HCT116 (cell line): Measurements from ENCODE around the gene A4GALT. TPM values are rescaled to one million over a fixed set of nuclear protein-coding genes. Genes with fewer than 3 reads are reported as not detected.

Experiments
- ATAC-seq: fragments of 200-7000 bp; cut with Tn5 transposase; 2 replicates; pipeline ENCODE4 v1.9.1; 2020; ENCODE audit warnings: mild to moderate bottlenecking, moderate library complexity
- BruUV-seq: library from RNA; stranded (reverse); fragments of 400-500 nt; replicated peaks from 2 replicates; lab custom pipeline; 2021; lab: Mats Ljungman, UMichigan
- CTCF ChIA-PET: fragments of 300-600 bp; sonication (Branson Sonifier 250); formaldehyde crosslinking; loops from one replicate; lab custom pipeline; 2021; ENCODE audit warnings: antibody characterized with exemption; lab: Charles Lee
- POLR2A ChIA-PET: fragments of 300-600, 350-600 bp; sonication (Branson Sonifier 250); formaldehyde crosslinking; loops from one replicate; lab custom pipeline; 2021; ENCODE audit warnings: antibody characterized with exemption; lab: Charles Lee
- RAD21 ChIA-PET, 2 experiments: fragments of 300-600 bp; sonication (Branson Sonifier 250); formaldehyde crosslinking; loops; one replicate each; lab custom pipeline; 2023; ENCODE audit warnings: low total read pairs in 2 of 2; ENCODE audit not compliant: uncharacterized antibody in 2 of 2, unreplicated experiment in 2 of 2, low non-redundant PET in 1 of 2; lab: Charles Lee
- DNase-seq: peaks from one replicate; pipeline ENCODE4 v3.0.0-alpha.2; 2010; ENCODE audit warnings: low read depth, low spot score
- H2AFZ ChIP-seq: fragments of 200-600 bp; shearing (Covaris generic), sonication (generic); 2 replicates; pipeline ENCODE4 v1.6.1; 2017; ENCODE audit warnings: low read depth, mixed run types, mixed read lengths, antibody characterized with exemption, low read length; ENCODE audit not compliant: poor library complexity, severe bottlenecking
- H3K27ac ChIP-seq: 2 replicates; pipeline ENCODE4 v1.5.1; 2012; ENCODE audit warnings: low read depth, low read length
- H3K27me3 ChIP-seq: fragments of 200-600 bp; sonication (generic); 2 replicates; pipeline ENCODE4 v1.6.1; 2016; ENCODE audit warnings: mixed run types, low read length, mixed read lengths; ENCODE audit not compliant: insufficient read depth
- H3K36me3 ChIP-seq, 2 experiments: fragments of 200-500 bp in 1 of 2; fragments of 200-600 bp in 1 of 2; sonication (Bioruptor generic) in 1 of 2; sonication (generic) in 1 of 2; 2 replicates each; pipeline versions ENCODE4 v1.5.1 to v1.6.1; 2014 to 2016; ENCODE audit warnings: low read length in 2 of 2, inconsistent platforms in 1 of 2, mixed read lengths in 1 of 2, mixed run types in 1 of 2; ENCODE audit not compliant: insufficient read depth in 2 of 2, control insufficient read depth in 1 of 2
- H3K4me1 ChIP-seq, 2 experiments: fragments of 200-600 bp in 1 of 2; sonication (generic) in 1 of 2; 2 replicates each; pipeline versions ENCODE4 v1.5.1 to v1.6.1; 2012 to 2017; ENCODE audit warnings: low read length in 2 of 2, inconsistent platforms in 1 of 2, mild to moderate bottlenecking in 1 of 2, mixed read lengths in 1 of 2, mixed run types in 1 of 2, moderate library complexity in 1 of 2; ENCODE audit not compliant: insufficient read depth in 2 of 2, control insufficient read depth in 1 of 2
- H3K4me2 ChIP-seq: fragments of 200-600 bp; sonication (generic); 2 replicates; pipeline ENCODE4 v1.6.1; 2017; ENCODE audit warnings: mixed run types, low read length, mixed read lengths
- H3K4me3 ChIP-seq, 2 experiments: fragments of 200-600 bp in 1 of 2; sonication (generic) in 1 of 2; replicated peaks in 1 of 2; 2 replicates each; pipeline ENCODE4 v1.5.1; 2011 to 2016; ENCODE audit warnings: low read length in 2 of 2, control low read depth in 1 of 2, low read depth in 1 of 2, mild to moderate bottlenecking in 1 of 2, mixed read lengths in 1 of 2, mixed run types in 1 of 2
- H3K79me2 ChIP-seq: fragments of 200-600 bp; sonication (generic); 2 replicates; pipeline ENCODE4 v1.6.1; 2017; ENCODE audit warnings: mild to moderate bottlenecking, mixed run types, low read length, moderate library complexity, mixed read lengths; ENCODE audit not compliant: insufficient read depth
- H3K9ac ChIP-seq: fragments of 200-600 bp; sonication (generic); 2 replicates; pipeline ENCODE4 v1.6.1; 2016; ENCODE audit warnings: low read length, mixed read lengths
- H3K9me2 ChIP-seq: fragments of 200-600 bp; sonication (generic), shearing (Covaris generic); 2 replicates; pipeline ENCODE4 v1.6.1; 2017; ENCODE audit warnings: mixed run types, mild to moderate bottlenecking, moderate library complexity; ENCODE audit not compliant: insufficient read depth
- H3K9me3 ChIP-seq, 2 experiments: fragments of 200-500 bp in 1 of 2; fragments of 200-600 bp in 1 of 2; sonication (Bioruptor generic) in 1 of 2; sonication (generic) in 1 of 2; 2 replicates each; pipeline ENCODE4 v1.6.1; 2014 to 2017; ENCODE audit warnings: low read length in 2 of 2, mixed read lengths in 2 of 2, inconsistent platforms in 1 of 2, low read depth in 1 of 2, mild to moderate bottlenecking in 1 of 2, mixed run types in 1 of 2, moderate library complexity in 1 of 2; ENCODE audit not compliant: control insufficient read depth in 1 of 2, insufficient read depth in 1 of 2
- H4K20me1 ChIP-seq: fragments of 200-600 bp; sonication (generic), shearing (Covaris generic); 2 replicates; pipeline ENCODE4 v1.6.1; 2017; ENCODE audit warnings: mixed run types, mild to moderate bottlenecking, moderate library complexity; ENCODE audit not compliant: insufficient read depth
- ATF3 ChIP-seq: IDR thresholded peaks from 2 replicates; pipeline ENCODE4 v1.6.1; 2012
- EZH2phosphoT487 ChIP-seq: fragments of 200-600 bp; IDR thresholded peaks from 2 replicates; pipeline ENCODE4 v1.6.1; 2018; ENCODE audit warnings: antibody characterized with exemption, borderline replicate concordance
- RAD21 ChIP-seq: IDR thresholded peaks from 2 replicates; pipeline ENCODE4 v1.6.1; 2012; ENCODE audit warnings: low read depth, mild to moderate bottlenecking
- REST ChIP-seq: IDR thresholded peaks from 2 replicates; pipeline ENCODE4 v1.6.1; 2012; ENCODE audit warnings: low read depth
- ZBTB33 ChIP-seq: IDR thresholded peaks from 2 replicates; pipeline ENCODE4 v1.6.1; 2011; ENCODE audit warnings: mild to moderate bottlenecking, low read length, moderate library complexity; ENCODE audit not compliant: insufficient replicate concordance; ENCODE audit errors: extremely low read depth
- intact Hi-C: fragments of 100-400 bp; cut with micrococcal nuclease; formaldehyde crosslinking; loops from 2 replicates; pipeline ENCODE4 v1.10.0; 2022
- total RNA-seq: library from RNA; stranded (reverse); gene quantifications from one replicate; pipeline ENCODE4 v1.2.1, GENCODE V29; 2021; ENCODE audit not compliant: unreplicated experiment

Gene A4GALT
- total RNA-seq, 1 experiment from 2014 or later = 16.0 TPM

- Histone ChIP-seq H3K9ac (no peak overlapping the region), H3K4me2 (no peak overlapping the region), H4K20me1 (no peaks in the 10 kb centered on the region), H3K9me3 (peaks cover 0 to 6% of the 10 kb centered on the region in 2 experiments; a peak in 1 of 4 replicates), H3K9me2 (no peaks in the 10 kb centered on the region), H3K27ac (no peak overlapping the region), H3K4me3 (no peak overlapping the region), H2AFZ (no peak overlapping the region), H3K27me3 (no peaks in the 10 kb centered on the region), H3K4me1 (peaks cover 35 to 42% of the 10 kb centered on the region in 2 experiments), H3K79me2 (no peaks in the 10 kb centered on the region), H3K36me3 (no peaks in the 10 kb centered on the region)
- ATAC-seq (no peak), DNase-seq (no peak)
- no TSS peak for BruUV-seq
- ChIA-PET RAD21 (no interaction called here), CTCF (no interaction called here), POLR2A (interaction anchor here (1.1 kb wide), 1 partner anchor 68 kb away, joined by 3 read pairs; no protein-coding TSS in a partner anchor)
- intact Hi-C loops = no loop called here
- TF ChIP-seq REST = no peak
- no peak for TF ChIP-seq RAD21
- TF ChIP-seq ATF3 = no peak
- TF ChIP-seq ZBTB33 = no peak
- no peak for TF ChIP-seq EZH2phosphoT487
Observed at GRCh38 chr22:42683578-42684283, 36.9 kb downstream of the A4GALT start.
